ENCODE measurements around the gene EXOC2.

DNA sequence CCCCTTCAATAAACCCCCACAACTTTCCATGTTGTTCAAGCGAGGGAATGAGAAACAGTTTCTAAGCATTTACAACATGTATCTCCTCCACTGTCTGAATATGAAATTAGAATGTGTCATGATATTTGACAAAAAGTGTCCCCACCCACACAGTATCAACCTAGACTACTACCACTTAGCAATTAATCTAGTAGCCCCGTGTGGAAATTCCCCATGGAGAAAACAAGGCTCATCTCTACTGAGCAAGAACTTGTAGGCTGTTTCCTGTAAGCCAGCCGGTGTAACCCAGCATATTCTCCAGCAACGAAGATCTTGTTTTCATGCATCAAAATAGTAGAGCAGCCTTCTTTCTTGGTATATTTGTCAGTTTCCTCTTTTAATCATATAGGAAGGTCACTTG, 186.4 kb downstream of the EXOC2 start:
- TF ChIP-seq, protein P1, sequence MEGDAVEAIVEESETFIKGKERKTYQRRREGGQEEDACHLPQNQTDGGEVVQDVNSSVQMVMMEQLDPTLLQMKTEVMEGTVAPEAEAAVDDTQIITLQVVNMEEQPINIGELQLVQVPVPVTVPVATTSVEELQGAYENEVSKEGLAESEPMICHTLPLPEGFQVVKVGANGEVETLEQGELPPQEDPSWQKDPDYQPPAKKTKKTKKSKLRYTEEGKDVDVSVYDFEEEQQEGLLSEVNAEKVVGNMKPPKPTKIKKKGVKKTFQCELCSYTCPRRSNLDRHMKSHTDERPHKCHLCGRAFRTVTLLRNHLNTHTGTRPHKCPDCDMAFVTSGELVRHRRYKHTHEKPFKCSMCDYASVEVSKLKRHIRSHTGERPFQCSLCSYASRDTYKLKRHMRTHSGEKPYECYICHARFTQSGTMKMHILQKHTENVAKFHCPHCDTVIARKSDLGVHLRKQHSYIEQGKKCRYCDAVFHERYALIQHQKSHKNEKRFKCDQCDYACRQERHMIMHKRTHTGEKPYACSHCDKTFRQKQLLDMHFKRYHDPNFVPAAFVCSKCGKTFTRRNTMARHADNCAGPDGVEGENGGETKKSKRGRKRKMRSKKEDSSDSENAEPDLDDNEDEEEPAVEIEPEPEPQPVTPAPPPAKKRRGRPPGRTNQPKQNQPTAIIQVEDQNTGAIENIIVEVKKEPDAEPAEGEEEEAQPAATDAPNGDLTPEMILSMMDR (conservative IDR thresholded peaks at IDR 0.05) = no peak
- TF ChIP-seq ZFX (IDR thresholded peaks at IDR 0.05) = no peak

Data from C4-2B (cell line).